ENCODE measurements around the gene SEBOX.

SEBOX gene

DNA sequence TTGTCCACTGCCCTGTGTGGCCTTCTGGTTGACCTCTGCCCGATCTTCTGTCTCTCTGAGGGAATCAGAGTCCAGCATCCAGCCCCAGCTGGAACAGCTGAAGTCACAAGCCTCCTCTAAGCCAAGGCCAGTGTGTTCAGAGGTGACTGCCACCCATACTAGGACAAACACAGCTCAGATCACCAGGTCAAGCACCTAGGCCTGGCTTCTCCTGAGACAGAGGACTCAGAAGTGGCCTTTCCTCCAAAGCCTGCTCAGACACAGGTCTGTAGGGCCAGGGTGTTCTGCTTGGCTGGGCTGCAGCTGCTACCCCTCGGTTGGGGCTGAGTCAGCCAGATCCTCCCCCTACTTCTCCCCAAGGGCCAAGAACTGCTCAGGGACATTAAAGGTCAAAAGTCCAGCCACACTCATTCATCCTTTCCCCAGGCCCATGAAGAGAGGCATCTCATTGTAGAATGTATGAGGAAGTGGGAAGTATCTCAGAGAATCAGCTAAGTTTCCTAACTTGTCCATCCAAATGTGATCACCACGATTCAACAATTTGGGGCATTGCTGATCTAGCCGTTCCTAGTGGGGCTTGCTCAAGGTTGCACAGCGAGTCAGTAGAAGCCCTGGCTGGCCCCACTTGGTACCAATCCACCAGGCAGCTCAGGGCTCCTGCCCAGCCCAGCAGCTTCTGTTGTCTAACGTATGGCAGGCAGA lies 33.4 kb upstream of the SEBOX start:
- no peak for TF ChIP-seq POLR2AphosphoS5 (IDR thresholded peaks at IDR 0.05; ENCODE audit: low read depth, low read length)
- TF ChIP-seq, protein P1, sequence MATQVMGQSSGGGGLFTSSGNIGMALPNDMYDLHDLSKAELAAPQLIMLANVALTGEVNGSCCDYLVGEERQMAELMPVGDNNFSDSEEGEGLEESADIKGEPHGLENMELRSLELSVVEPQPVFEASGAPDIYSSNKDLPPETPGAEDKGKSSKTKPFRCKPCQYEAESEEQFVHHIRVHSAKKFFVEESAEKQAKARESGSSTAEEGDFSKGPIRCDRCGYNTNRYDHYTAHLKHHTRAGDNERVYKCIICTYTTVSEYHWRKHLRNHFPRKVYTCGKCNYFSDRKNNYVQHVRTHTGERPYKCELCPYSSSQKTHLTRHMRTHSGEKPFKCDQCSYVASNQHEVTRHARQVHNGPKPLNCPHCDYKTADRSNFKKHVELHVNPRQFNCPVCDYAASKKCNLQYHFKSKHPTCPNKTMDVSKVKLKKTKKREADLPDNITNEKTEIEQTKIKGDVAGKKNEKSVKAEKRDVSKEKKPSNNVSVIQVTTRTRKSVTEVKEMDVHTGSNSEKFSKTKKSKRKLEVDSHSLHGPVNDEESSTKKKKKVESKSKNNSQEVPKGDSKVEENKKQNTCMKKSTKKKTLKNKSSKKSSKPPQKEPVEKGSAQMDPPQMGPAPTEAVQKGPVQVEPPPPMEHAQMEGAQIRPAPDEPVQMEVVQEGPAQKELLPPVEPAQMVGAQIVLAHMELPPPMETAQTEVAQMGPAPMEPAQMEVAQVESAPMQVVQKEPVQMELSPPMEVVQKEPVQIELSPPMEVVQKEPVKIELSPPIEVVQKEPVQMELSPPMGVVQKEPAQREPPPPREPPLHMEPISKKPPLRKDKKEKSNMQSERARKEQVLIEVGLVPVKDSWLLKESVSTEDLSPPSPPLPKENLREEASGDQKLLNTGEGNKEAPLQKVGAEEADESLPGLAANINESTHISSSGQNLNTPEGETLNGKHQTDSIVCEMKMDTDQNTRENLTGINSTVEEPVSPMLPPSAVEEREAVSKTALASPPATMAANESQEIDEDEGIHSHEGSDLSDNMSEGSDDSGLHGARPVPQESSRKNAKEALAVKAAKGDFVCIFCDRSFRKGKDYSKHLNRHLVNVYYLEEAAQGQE (IDR thresholded peaks at IDR 0.05; ENCODE audit: insufficient read depth in 1 of 2, low read depth in 2 of 2, low read length in 2 of 2), result no peak
- no peak for TF ChIP-seq FOXP2 (optimal IDR thresholded peaks at IDR 0.05; ENCODE audit: borderline replicate concordance, extremely low read depth, extremely low read length, insufficient read depth)
- no peak for TF ChIP-seq TAF1 (IDR thresholded peaks at IDR 0.05; ENCODE audit: borderline replicate concordance, insufficient read depth, low read length)
- no peak for TF ChIP-seq SIN3A (IDR thresholded peaks at IDR 0.05; ENCODE audit: borderline replicate concordance, insufficient read depth, low read length)

DNA sequence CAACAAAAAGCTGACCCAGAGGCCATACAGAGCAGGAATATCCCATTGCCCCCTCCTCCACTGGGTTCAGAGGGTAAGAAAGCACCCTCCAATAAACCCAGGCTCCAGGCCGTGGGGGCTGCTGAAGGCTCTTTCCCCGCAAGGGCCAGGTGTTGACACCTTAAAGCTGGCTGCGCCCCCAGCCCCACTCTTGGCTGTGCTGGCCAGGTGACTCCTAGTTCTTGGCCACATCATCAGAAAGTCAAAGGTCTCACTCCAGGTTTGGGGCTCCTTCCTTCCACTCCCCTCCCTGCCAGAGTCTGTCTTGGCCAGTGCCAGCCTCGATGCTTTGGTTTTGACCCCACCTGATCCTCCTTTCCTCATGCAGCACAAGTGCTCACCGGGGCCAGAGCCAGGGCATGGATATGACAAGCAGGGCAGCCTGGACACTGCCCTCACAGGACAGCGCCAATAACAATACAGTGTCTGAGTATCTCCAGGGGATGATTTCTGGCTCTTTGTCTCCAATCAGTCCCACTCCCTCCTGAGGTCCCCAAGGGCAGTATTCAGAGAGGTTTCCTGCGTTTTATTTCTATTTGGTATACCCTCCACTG lies 32.8 kb upstream of the SEBOX start:
- no peak for TF ChIP-seq POLR2AphosphoS5 (IDR thresholded peaks at IDR 0.05; ENCODE audit: low read depth, low read length)
- no peak for TF ChIP-seq FOXP2 (optimal IDR thresholded peaks at IDR 0.05; ENCODE audit: borderline replicate concordance, extremely low read depth, extremely low read length, insufficient read depth)
- TF ChIP-seq SIN3A (IDR thresholded peaks at IDR 0.05; ENCODE audit: borderline replicate concordance, insufficient read depth, low read length), result no peak
- no peak for TF ChIP-seq TAF1 (IDR thresholded peaks at IDR 0.05; ENCODE audit: borderline replicate concordance, insufficient read depth, low read length)

DNA sequence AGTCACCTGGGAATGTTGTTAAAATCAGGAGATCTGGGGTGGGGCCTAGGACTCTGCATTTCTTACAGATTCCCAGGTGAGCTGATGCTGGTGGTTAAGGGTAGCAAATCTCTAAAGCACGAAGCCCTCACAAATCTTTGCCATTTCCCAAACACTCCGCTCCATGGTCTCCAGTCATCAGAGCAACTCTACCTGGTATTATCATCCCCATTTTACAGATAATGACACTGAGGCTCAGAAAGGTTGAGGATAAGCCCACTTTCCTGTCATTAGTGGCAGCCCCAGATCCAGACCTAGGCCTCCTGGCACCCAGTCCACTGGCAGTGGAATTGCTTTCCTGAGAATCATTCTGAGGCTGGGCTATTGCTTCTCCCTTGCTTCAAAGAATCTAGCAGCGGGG lies 32.3 kb upstream of the SEBOX start:
- TF ChIP-seq SIN3A (IDR thresholded peaks at IDR 0.05; ENCODE audit: borderline replicate concordance, insufficient read depth, low read length), result no peak
- TF ChIP-seq FOXP2 (optimal IDR thresholded peaks at IDR 0.05; ENCODE audit: borderline replicate concordance, extremely low read depth, extremely low read length, insufficient read depth), result no peak
- TF ChIP-seq, protein P1 (IDR thresholded peaks at IDR 0.05; ENCODE audit: insufficient read depth in 1 of 2, low read depth in 2 of 2, low read length in 2 of 2), result no peak
- no peak for TF ChIP-seq TAF1 (IDR thresholded peaks at IDR 0.05; ENCODE audit: borderline replicate concordance, insufficient read depth, low read length)
- no peak for TF ChIP-seq POLR2AphosphoS5 (IDR thresholded peaks at IDR 0.05; ENCODE audit: low read depth, low read length)

DNA sequence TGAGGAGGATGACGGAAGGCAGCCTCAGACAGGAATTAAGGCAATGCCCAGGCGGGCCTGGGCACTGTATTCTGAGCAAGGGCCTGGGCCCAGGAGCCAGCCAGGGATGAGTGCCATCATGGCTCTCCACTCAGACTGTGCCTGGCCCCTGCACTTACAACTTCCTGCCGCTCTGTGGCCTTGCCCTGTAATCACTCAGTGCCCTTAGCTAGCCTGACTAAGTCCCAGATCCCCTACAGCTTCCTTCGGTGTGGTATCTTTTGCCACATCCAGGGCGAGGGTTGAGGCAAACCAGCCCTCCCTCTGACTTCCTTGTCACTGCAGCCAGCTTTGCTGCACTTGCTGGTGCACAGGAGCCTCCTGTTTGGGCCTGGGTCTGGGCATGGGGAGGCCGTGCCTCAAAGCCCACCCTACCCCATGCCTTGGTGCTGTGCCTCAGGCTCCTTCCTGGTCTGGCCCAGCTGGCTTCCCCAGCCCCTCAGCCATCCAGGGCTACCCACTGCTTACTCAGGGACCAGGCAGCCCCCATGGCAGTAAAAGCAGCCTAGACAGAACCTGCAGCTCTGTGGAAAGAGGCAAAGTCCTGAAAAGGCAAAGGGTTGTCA lies 31.7 kb upstream of the SEBOX start:
- TF ChIP-seq POLR2AphosphoS5 (IDR thresholded peaks at IDR 0.05; ENCODE audit: low read depth, low read length), result no peak
- TF ChIP-seq SIN3A (IDR thresholded peaks at IDR 0.05; ENCODE audit: borderline replicate concordance, insufficient read depth, low read length), result no peak
- TF ChIP-seq TAF1 (IDR thresholded peaks at IDR 0.05; ENCODE audit: borderline replicate concordance, insufficient read depth, low read length), result no peak
- TF ChIP-seq, protein P1 (IDR thresholded peaks at IDR 0.05; ENCODE audit: insufficient read depth in 1 of 2, low read depth in 2 of 2, low read length in 2 of 2), result no peak
- TF ChIP-seq FOXP2 (optimal IDR thresholded peaks at IDR 0.05; ENCODE audit: borderline replicate concordance, extremely low read depth, extremely low read length, insufficient read depth), result no peak

DNA sequence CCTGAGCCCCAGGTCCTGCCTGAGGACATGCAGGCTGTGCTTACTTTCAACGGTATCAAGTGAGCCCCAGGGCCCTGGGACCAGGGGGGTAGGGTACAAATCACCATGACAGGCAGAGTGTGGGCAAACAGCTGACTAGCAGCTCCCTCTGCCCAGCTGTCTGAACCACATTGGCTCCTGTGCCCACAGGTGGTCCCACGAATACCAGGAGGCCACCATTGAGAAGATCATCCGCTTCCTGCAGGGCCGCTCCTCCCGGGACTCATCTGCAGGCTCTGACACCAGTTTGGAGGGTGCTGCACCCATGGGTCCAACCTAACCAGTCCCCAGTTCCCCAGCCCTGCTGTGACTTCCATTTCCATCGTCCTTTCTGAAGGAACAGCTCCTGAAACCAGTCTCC lies 31.0 kb upstream of the SEBOX start:
- TF ChIP-seq FOXP2 (optimal IDR thresholded peaks at IDR 0.05; ENCODE audit: borderline replicate concordance, extremely low read depth, extremely low read length, insufficient read depth), result no peak
- TF ChIP-seq, protein P1 (IDR thresholded peaks at IDR 0.05; ENCODE audit: insufficient read depth in 1 of 2, low read depth in 2 of 2, low read length in 2 of 2), result no peak
- no peak for TF ChIP-seq TAF1 (IDR thresholded peaks at IDR 0.05; ENCODE audit: borderline replicate concordance, insufficient read depth, low read length)
- TF ChIP-seq SIN3A (IDR thresholded peaks at IDR 0.05; ENCODE audit: borderline replicate concordance, insufficient read depth, low read length), result no peak
- TF ChIP-seq POLR2AphosphoS5 (IDR thresholded peaks at IDR 0.05; ENCODE audit: low read depth, low read length), result no peak

All from PFSK-1 (cell line).